HepG2 (cell line): ENCODE data around the gene STK36. TPM values are rescaled to one million over a fixed set of nuclear protein-coding genes. Genes with fewer than 3 reads are reported as not detected.
A peak's percentile ranks its signal among the peaks of the same experiment; 100 is the strongest.

Experiments
- ATAC-seq: fragments of 200-7000 bp; cut with Tn5 transposase; 3 replicates; pipeline ENCODE4 v1.9.1; 2020; ENCODE audit warnings: mild to moderate bottlenecking, moderate library complexity
- BruUV-seq: library from RNA; stranded (reverse); fragments of 400-500 nt; replicated peaks from 2 replicates; lab custom pipeline; 2021; lab: Mats Ljungman, UMichigan
- CTCF ChIA-PET: fragments of 300-600 bp; formaldehyde crosslinking; extraction: SDS; loops from one replicate; lab custom pipeline; 2021; ENCODE audit warnings: low total read pairs, inconsistent platforms, low intra/inter-chr PET ratio; lab: Yijun Ruan, JAX
- POLR2A ChIA-PET: fragments of 350-600 bp; sonication (Branson Sonifier 250); formaldehyde crosslinking; loops from one replicate; lab custom pipeline; 2020; ENCODE audit warnings: antibody characterized with exemption, inconsistent platforms; lab: Yijun Ruan, JAX
- DNase-seq: peaks from one replicate; pipeline ENCODE4 v3.0.0-alpha.2; 2015; ENCODE audit warnings: low spot score
- FAIRE-seq: peaks from 3 replicates; lab custom pipeline; 2011; peaks lifted over from hg19 to GRCh38; lab: Jason Lieb, UNC
- H2AFZ ChIP-seq: one replicate; pipeline ENCODE4 v1.6.1; 2011; ENCODE audit warnings: low read length, inconsistent platforms
- H3K27ac ChIP-seq: fragments of 300-600 bp; 3 replicates; pipeline ENCODE4 v1.8.0; 2011; ENCODE audit warnings: mixed run types, mild to moderate bottlenecking, mixed read lengths, low read length, inconsistent platforms; ENCODE audit not compliant: insufficient read depth; ENCODE audit errors: extremely low read length
- H3K27me3 ChIP-seq, 2 experiments: fragments of 200-600 bp in 1 of 2; 2 replicates in 1 of 2; 3 replicates in 1 of 2; pipeline versions ENCODE4 v1.6.0 to v1.8.0; 2011; ENCODE audit warnings: low read length in 2 of 2, mild to moderate bottlenecking in 2 of 2, moderate library complexity in 2 of 2, inconsistent platforms in 1 of 2; ENCODE audit not compliant: insufficient read depth in 2 of 2, control insufficient read depth in 1 of 2
- H3K36me3 ChIP-seq, 2 experiments: fragments of 200-600 bp in 1 of 2; replicated peaks in 1 of 2; 2 replicates in 1 of 2; 3 replicates in 1 of 2; pipeline versions ENCODE4 v1.5.1 to v1.8.0; 2011; ENCODE audit warnings: low read length in 2 of 2, inconsistent platforms in 1 of 2; ENCODE audit not compliant: insufficient read depth in 2 of 2, control insufficient read depth in 1 of 2
- H3K4me1 ChIP-seq: 2 replicates; pipeline ENCODE4 v1.5.1; 2012; ENCODE audit warnings: low read length, inconsistent platforms; ENCODE audit not compliant: insufficient read depth
- H3K4me2 ChIP-seq: 2 replicates; pipeline ENCODE4 v1.6.0; 2011; ENCODE audit warnings: low read depth, low read length, inconsistent platforms
- H3K4me3 ChIP-seq, 3 experiments: fragments of 200-600 bp in 1 of 3; sonication (generic), shearing (Covaris generic) in 1 of 3; replicated peaks in 1 of 3; 2 replicates each; pipeline ENCODE4 v1.5.1; 2011 to 2016; ENCODE audit warnings: low read length in 3 of 3, inconsistent platforms in 2 of 3, low read depth in 2 of 3, mild to moderate bottlenecking in 2 of 3, control low read depth in 1 of 3, mixed read lengths in 1 of 3; ENCODE audit not compliant: insufficient read depth in 1 of 3
- H3K79me2 ChIP-seq: one replicate; pipeline ENCODE4 v1.6.1; 2011; ENCODE audit warnings: low read length, inconsistent platforms; ENCODE audit not compliant: insufficient read depth
- H3K9ac ChIP-seq: 2 replicates; pipeline ENCODE4 v1.6.0; 2011; ENCODE audit warnings: mild to moderate bottlenecking, low read depth, low read length, inconsistent platforms; ENCODE audit not compliant: insufficient read depth
- H3K9me3 ChIP-seq: 2 replicates; pipeline ENCODE4 v1.5.1; 2012; ENCODE audit warnings: mild to moderate bottlenecking, low read length
- H4K20me1 ChIP-seq: 2 replicates; pipeline ENCODE4 v1.6.0; 2011; ENCODE audit warnings: inconsistent platforms, mild to moderate bottlenecking, low read length, moderate library complexity; ENCODE audit not compliant: insufficient read depth
- AGO1 ChIP-seq: fragments of 200-400 bp; formaldehyde crosslinking; IDR thresholded peaks from 2 replicates; pipeline ENCODE4 v1.6.1; 2017; ENCODE audit warnings: mild to moderate bottlenecking, low read depth, low read length, moderate library complexity; ENCODE audit not compliant: poor library complexity, severe bottlenecking
- RFX1 ChIP-seq: fragments of 450-650 bp; IDR thresholded peaks from 2 replicates; pipeline ENCODE4 v1.6.1; 2017
- ZNF180 ChIP-seq: sonication (generic); formaldehyde crosslinking; IDR thresholded peaks from 2 replicates; pipeline ENCODE4 v1.4.0; 2020; ENCODE audit warnings: low read depth, missing genetic modification reagents, borderline replicate concordance
- ZNF337 ChIP-seq: sonication (generic); formaldehyde crosslinking; IDR thresholded peaks from 2 replicates; pipeline ENCODE4 v1.5.1; 2020; ENCODE audit warnings: missing genetic modification reagents, low read depth, mild to moderate bottlenecking, borderline replicate concordance
- ZNF589 ChIP-seq: sonication (generic); formaldehyde crosslinking; conservative IDR thresholded peaks from 2 replicates; pipeline ENCODE4 v1.8.0; 2022; ENCODE audit warnings: mild to moderate bottlenecking, moderate library complexity, missing genetic modification reagents
- WGBS: methylation state at CpG from one replicate; pipeline ENCODE4 v1.1.6; 2017; ENCODE audit warnings: low lambda C conversion rate; 5-methylcytosine and 5-hydroxymethylcytosine counted together
- in situ Hi-C: cut with HindIII; loops from 2 replicates; pipeline ENCODE4 v1.10.0; 2017; ENCODE audit warnings: low pct_unique_long_range_greater_than_20kb; ENCODE audit not compliant: extremely low pct_ligation_motif_present
- intact Hi-C: fragments of 100-400 bp; cut with micrococcal nuclease; formaldehyde crosslinking; loops from one replicate; pipeline ENCODE4 v1.10.0; 2022; ENCODE audit not compliant: unreplicated experiment
- polyA plus RNA-seq, 8 experiments: library from polyadenylated mRNA; depleted of rRNA in 3 of 8; stranded (reverse) in 7 of 8; unstranded in 1 of 8; fragments of >200 nt; fragmentation: Illumina TruSeq in 4 of 8; extraction: Trizol in 4 of 8; gene quantifications; 2 replicates each; pipeline versions ENCODE4 v1.2.1 to v1.2.3, GENCODE V29; 2011 to 2016; ENCODE audit warnings: low read depth in 4 of 8, missing spikeins in 1 of 8, mixed read lengths in 1 of 8; ENCODE audit not compliant: insufficient read depth in 1 of 8
- total RNA-seq, 5 experiments: library from RNA; depleted of rRNA; stranded (reverse); fragments of >200 nt; fragmentation: Illumina TruSeq; extraction: Trizol; gene quantifications; 2 replicates each; pipeline ENCODE4 v1.2.3, GENCODE V29; 2016; ENCODE audit warnings: low read depth in 1 of 5
- TF ChIP-seq, protein P1 (sequence below): IDR thresholded peaks from 2 replicates; pipeline ENCODE4 v1.6.1; 2016; ENCODE audit warnings: low read depth, missing genetic modification reagents, missing compliant biosample characterization
- TF ChIP-seq, protein P2 (sequence below): sonication (generic); formaldehyde crosslinking; IDR thresholded peaks from 2 replicates; pipeline ENCODE4 v1.4.0; 2020; ENCODE audit warnings: missing genetic modification reagents, borderline replicate concordance
- TF ChIP-seq, protein P3 (sequence below): sonication (generic); formaldehyde crosslinking; IDR thresholded peaks from 2 replicates; pipeline ENCODE4 v1.4.0; 2020; ENCODE audit warnings: missing genetic modification reagents
- TF ChIP-seq, protein P4 (sequence below): sonication (generic); formaldehyde crosslinking; IDR thresholded peaks from 2 replicates; pipeline ENCODE4 v1.4.0; 2020; ENCODE audit warnings: missing genetic modification reagents, borderline replicate concordance

STK36 gene
- total and polyA plus RNA-seq, 2 of the 13 experiments (the other 11 are each of a cell fraction or from before 2014, with no cell fraction given) = 45.9 to 83.5 TPM

DNA sequence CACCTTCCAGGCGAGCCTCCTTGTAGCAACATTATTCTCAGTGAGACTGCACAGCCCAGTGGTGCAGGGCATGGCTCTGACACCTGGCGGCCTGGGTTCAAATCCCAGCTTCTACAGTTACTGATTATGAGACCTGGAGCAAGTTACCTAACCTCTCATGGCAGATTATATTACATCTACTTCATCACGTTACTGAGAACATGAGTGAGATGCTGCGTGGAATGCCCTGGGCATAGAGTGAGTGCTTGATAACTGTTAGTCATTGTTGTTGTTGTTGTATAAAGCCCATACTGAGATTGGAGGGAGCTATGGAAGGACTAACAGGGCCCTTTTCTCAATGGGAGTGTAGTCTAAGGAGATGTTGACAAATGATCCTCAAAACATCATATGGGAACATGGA lies 45.5 kb upstream of the STK36 start (continued):
- TF ChIP-seq, protein P1, sequence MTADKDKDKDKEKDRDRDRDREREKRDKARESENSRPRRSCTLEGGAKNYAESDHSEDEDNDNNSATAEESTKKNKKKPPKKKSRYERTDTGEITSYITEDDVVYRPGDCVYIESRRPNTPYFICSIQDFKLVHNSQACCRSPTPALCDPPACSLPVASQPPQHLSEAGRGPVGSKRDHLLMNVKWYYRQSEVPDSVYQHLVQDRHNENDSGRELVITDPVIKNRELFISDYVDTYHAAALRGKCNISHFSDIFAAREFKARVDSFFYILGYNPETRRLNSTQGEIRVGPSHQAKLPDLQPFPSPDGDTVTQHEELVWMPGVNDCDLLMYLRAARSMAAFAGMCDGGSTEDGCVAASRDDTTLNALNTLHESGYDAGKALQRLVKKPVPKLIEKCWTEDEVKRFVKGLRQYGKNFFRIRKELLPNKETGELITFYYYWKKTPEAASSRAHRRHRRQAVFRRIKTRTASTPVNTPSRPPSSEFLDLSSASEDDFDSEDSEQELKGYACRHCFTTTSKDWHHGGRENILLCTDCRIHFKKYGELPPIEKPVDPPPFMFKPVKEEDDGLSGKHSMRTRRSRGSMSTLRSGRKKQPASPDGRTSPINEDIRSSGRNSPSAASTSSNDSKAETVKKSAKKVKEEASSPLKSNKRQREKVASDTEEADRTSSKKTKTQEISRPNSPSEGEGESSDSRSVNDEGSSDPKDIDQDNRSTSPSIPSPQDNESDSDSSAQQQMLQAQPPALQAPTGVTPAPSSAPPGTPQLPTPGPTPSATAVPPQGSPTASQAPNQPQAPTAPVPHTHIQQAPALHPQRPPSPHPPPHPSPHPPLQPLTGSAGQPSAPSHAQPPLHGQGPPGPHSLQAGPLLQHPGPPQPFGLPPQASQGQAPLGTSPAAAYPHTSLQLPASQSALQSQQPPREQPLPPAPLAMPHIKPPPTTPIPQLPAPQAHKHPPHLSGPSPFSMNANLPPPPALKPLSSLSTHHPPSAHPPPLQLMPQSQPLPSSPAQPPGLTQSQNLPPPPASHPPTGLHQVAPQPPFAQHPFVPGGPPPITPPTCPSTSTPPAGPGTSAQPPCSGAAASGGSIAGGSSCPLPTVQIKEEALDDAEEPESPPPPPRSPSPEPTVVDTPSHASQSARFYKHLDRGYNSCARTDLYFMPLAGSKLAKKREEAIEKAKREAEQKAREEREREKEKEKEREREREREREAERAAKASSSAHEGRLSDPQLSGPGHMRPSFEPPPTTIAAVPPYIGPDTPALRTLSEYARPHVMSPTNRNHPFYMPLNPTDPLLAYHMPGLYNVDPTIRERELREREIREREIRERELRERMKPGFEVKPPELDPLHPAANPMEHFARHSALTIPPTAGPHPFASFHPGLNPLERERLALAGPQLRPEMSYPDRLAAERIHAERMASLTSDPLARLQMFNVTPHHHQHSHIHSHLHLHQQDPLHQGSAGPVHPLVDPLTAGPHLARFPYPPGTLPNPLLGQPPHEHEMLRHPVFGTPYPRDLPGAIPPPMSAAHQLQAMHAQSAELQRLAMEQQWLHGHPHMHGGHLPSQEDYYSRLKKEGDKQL = no peak
- no peak for TF ChIP-seq ZNF180 (CRISPR knock-in tag)
- TF ChIP-seq ZNF589 (CRISPR knock-in tag) = no peak
- TF ChIP-seq, protein P2, sequence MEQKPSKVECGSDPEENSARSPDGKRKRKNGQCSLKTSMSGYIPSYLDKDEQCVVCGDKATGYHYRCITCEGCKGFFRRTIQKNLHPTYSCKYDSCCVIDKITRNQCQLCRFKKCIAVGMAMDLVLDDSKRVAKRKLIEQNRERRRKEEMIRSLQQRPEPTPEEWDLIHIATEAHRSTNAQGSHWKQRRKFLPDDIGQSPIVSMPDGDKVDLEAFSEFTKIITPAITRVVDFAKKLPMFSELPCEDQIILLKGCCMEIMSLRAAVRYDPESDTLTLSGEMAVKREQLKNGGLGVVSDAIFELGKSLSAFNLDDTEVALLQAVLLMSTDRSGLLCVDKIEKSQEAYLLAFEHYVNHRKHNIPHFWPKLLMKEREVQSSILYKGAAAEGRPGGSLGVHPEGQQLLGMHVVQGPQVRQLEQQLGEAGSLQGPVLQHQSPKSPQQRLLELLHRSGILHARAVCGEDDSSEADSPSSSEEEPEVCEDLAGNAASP (CRISPR knock-in tag) = no peak

DNA sequence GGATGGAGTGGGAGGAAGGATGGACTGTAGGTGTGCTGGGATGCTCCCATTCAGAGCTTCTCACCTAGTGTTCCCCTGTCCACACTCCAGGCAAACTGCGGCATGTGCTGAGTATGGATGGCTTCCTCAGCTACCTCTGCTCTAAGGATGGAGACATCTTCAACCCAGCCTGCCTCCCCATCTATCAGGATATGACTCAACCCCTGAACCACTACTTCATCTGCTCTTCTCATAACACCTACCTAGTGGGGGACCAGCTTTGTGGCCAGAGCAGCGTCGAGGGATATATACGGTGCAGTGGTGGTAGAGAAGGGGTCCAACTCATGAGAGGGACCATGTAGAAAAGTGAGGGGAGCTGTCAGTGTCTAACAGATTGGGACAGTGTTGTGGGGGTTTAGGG lies 43.9 kb upstream of the STK36 start:
- Histone ChIP-seq H3K36me3 (no peaks in the 10 kb centered on the region), H3K4me2 (no peak overlapping the region), H2AFZ (no peak overlapping the region), H3K4me1 (no peaks in the 10 kb centered on the region), H3K9ac (no peak overlapping the region), H3K4me3 (no peak overlapping the region), H3K27ac (no peak overlapping the region), H3K27me3 (peaks cover 1 to 3% of the 10 kb centered on the region in 2 experiments; a peak in 1 of 5 replicates), H3K79me2 (no peaks in the 10 kb centered on the region), H3K9me3 (no peaks in the 10 kb centered on the region), H4K20me1 (no peaks in the 10 kb centered on the region)
- POLR2A ChIA-PET = interaction anchor here (1.3 kb wide), 1 partner anchor 20 kb away, joined by 3 read pairs; the partner anchor contains the start of gene PLCD4
- TF ChIP-seq RFX1 (no peak), AGO1 (no peak), ZNF337 (CRISPR knock-in tag) (no peak)
- TF ChIP-seq, protein P3, sequence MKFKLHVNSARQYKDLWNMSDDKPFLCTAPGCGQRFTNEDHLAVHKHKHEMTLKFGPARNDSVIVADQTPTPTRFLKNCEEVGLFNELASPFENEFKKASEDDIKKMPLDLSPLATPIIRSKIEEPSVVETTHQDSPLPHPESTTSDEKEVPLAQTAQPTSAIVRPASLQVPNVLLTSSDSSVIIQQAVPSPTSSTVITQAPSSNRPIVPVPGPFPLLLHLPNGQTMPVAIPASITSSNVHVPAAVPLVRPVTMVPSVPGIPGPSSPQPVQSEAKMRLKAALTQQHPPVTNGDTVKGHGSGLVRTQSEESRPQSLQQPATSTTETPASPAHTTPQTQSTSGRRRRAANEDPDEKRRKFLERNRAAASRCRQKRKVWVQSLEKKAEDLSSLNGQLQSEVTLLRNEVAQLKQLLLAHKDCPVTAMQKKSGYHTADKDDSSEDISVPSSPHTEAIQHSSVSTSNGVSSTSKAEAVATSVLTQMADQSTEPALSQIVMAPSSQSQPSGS (CRISPR knock-in tag) = no peak
- TF ChIP-seq, protein P4, sequence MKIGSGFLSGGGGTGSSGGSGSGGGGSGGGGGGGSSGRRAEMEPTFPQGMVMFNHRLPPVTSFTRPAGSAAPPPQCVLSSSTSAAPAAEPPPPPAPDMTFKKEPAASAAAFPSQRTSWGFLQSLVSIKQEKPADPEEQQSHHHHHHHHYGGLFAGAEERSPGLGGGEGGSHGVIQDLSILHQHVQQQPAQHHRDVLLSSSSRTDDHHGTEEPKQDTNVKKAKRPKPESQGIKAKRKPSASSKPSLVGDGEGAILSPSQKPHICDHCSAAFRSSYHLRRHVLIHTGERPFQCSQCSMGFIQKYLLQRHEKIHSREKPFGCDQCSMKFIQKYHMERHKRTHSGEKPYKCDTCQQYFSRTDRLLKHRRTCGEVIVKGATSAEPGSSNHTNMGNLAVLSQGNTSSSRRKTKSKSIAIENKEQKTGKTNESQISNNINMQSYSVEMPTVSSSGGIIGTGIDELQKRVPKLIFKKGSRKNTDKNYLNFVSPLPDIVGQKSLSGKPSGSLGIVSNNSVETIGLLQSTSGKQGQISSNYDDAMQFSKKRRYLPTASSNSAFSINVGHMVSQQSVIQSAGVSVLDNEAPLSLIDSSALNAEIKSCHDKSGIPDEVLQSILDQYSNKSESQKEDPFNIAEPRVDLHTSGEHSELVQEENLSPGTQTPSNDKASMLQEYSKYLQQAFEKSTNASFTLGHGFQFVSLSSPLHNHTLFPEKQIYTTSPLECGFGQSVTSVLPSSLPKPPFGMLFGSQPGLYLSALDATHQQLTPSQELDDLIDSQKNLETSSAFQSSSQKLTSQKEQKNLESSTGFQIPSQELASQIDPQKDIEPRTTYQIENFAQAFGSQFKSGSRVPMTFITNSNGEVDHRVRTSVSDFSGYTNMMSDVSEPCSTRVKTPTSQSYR (CRISPR knock-in tag) = no peak
- CTCF ChIA-PET = no interaction called here
- FAIRE-seq (no peak), ATAC-seq (peak; percentile 17; the same call in 2 of the 3 replicates), DNase-seq (no peak)
- BruUV-seq = no TSS peak
- intact Hi-C loops (no loop called here), in situ Hi-C loops (no loop called here)
- WGBS = 80% methylated on average over 4 of the region's 4 CpGs
